Activated T-cell treated with anti-CD3 and anti-CD28 coated beads, Interleukin-2, amount 50 U/mL, for 72 hours (primary cell): ENCODE data around the gene APOD. TPM values are rescaled to one million over a fixed set of nuclear protein-coding genes. Genes with fewer than 3 reads are reported as not detected.
"Not testable (repeated sequence)": the region's sequence is repeated elsewhere in the genome, so short reads cannot be mapped to it uniquely, and the experiment has no call there.

ENCODE experiments used
- ATAC-seq, 2 donors: fragments of 150-1000 bp; cut with Tn5 transposase; replicated peaks in 1 of 2; 2 replicates each; pipeline ENCODE4 v1.10.0; 2021; ENCODE audit warnings: moderate library complexity in 2 of 2, mild to moderate bottlenecking in 1 of 2
- DNase-seq, 2 donors: peaks; one replicate each; pipeline ENCODE4 v3.0.0; 2021 to 2022; ENCODE audit warnings: mixed read lengths in 1 of 2
- H3K27ac Mint-ChIP-seq: one replicate; pipeline ENCODE4 v1.8.0; 2022; ENCODE audit warnings: mild to moderate bottlenecking, moderate library complexity, mixed read lengths
- H3K27me3 Mint-ChIP-seq: one replicate; pipeline ENCODE4 v1.8.0; 2022; ENCODE audit warnings: low read depth, mixed read lengths
- H3K36me3 Mint-ChIP-seq, 2 donors: one replicate each; pipeline ENCODE4 v1.8.0; 2022; ENCODE audit warnings: mixed read lengths in 2 of 2, mild to moderate bottlenecking in 1 of 2; ENCODE audit not compliant: insufficient read depth in 2 of 2
- H3K4me1 Mint-ChIP-seq: one replicate; pipeline ENCODE4 v1.8.0; 2022; ENCODE audit warnings: low read depth, mixed read lengths
- H3K4me3 Mint-ChIP-seq, 2 donors: one replicate each; pipeline ENCODE4 v1.8.0; 2022; ENCODE audit warnings: mild to moderate bottlenecking in 2 of 2, mixed read lengths in 2 of 2, moderate library complexity in 2 of 2
- H3K9me3 Mint-ChIP-seq, 2 donors: one replicate each; pipeline ENCODE4 v1.8.0; 2022; ENCODE audit warnings: mixed read lengths in 2 of 2
- total RNA-seq, 2 donors: library from RNA; stranded (reverse); gene quantifications; one replicate each; pipeline ENCODE4 v1.2.3, GENCODE V29; 2022

APOD gene
- total RNA-seq = 1 to 10 TPM; 2.4 to 4.3 TPM

GRCh38 chr3:195583831-195584542, at the start of gene APOD:
TSS of gene APOD (minus strand) at chr3:195583940. CDS start at chr3:195579461, 4,479 bp downstream.
- ATAC-seq (no peak), DNase-seq (no peak)
- Mint-ChIP-seq H3K27me3 (no peaks in the 10 kb centered on the region), H3K27ac (no peak within 1 kb of the TSS), H3K4me1 (peaks cover 23% of the 10 kb centered on the region), H3K9me3 (no peaks in the 10 kb centered on the region), H3K4me3 (no peak within 1 kb of the TSS), H3K36me3 (no peaks in the 10 kb centered on the region)

GRCh38 chr3:195633351-195633750, 49.6 kb upstream of the APOD start:
- not testable (repeated sequence) for ATAC-seq, DNase-seq

GRCh38 chr3:195632501-195633185, 48.9 kb upstream of the APOD start:
- Mint-ChIP-seq H3K27ac (peak overlapping the region; percentile 99), H3K4me1 (peaks cover 20% of the 10 kb centered on the region), H3K4me3 (peak overlapping the region; percentile 72 to 97)
- H3K36me3 Mint-ChIP-seq, ATAC-seq, DNase-seq, H3K9me3 Mint-ChIP-seq, H3K27me3 Mint-ChIP-seq: not testable (repeated sequence)

More at GRCh38 chr3:195633351-195633750, 49.6 kb upstream of the APOD start:
- peak overlapping the region; percentile 99 for H3K27ac Mint-ChIP-seq
- not testable (repeated sequence) for H3K9me3 Mint-ChIP-seq, H3K27me3 Mint-ChIP-seq, H3K36me3 Mint-ChIP-seq
- peak overlapping the region; percentile 57 to 97 for H3K4me3 Mint-ChIP-seq
- H3K4me1 Mint-ChIP-seq = peaks cover 21% of the 10 kb centered on the region

- not testable (repeated sequence) for H3K36me3 Mint-ChIP-seq, H3K27ac Mint-ChIP-seq, H3K9me3 Mint-ChIP-seq, H3K27me3 Mint-ChIP-seq, ATAC-seq, DNase-seq
- H3K4me3 Mint-ChIP-seq = peak overlapping the region in 1 of 2 donors; percentile 72
- H3K4me1 Mint-ChIP-seq = peaks cover 20% of the 10 kb centered on the region
Measured at GRCh38 chr3:195632046-195632445, 48.3 kb upstream of the APOD start.

GRCh38 chr3:195630938-195631495, 47.3 kb upstream of the APOD start:
- H3K4me3 Mint-ChIP-seq, H3K9me3 Mint-ChIP-seq, ATAC-seq, H3K27ac Mint-ChIP-seq, H3K27me3 Mint-ChIP-seq, DNase-seq, H3K36me3 Mint-ChIP-seq: not testable (repeated sequence)
- H3K4me1 Mint-ChIP-seq = peaks cover 20% of the 10 kb centered on the region

- peaks cover 20% of the 10 kb centered on the region for H3K4me1 Mint-ChIP-seq
- not testable (repeated sequence) for H3K27ac Mint-ChIP-seq
Measured at GRCh38 chr3:195630086-195630917, 46.6 kb upstream of the APOD start.

GRCh38 chr3:195629682-195630081, 45.9 kb upstream of the APOD start:
- DNase-seq, H3K9me3 Mint-ChIP-seq, H3K36me3 Mint-ChIP-seq, H3K27me3 Mint-ChIP-seq, H3K4me3 Mint-ChIP-seq, ATAC-seq, H3K27ac Mint-ChIP-seq: not testable (repeated sequence)
- H3K4me1 Mint-ChIP-seq = peaks cover 20% of the 10 kb centered on the region

More at GRCh38 chr3:195630086-195630917, 46.6 kb upstream of the APOD start:
- H3K36me3 Mint-ChIP-seq, H3K27me3 Mint-ChIP-seq, DNase-seq, H3K9me3 Mint-ChIP-seq, H3K4me3 Mint-ChIP-seq: not testable (repeated sequence)
- ATAC-seq = peak in 1 of 2 donors; percentile 19

- not testable (repeated sequence) for H3K36me3 Mint-ChIP-seq, H3K4me3 Mint-ChIP-seq, DNase-seq, H3K27ac Mint-ChIP-seq, H3K27me3 Mint-ChIP-seq, H3K9me3 Mint-ChIP-seq, ATAC-seq
- peaks cover 20% of the 10 kb centered on the region for H3K4me1 Mint-ChIP-seq
Measured at GRCh38 chr3:195628386-195628920, 44.7 kb upstream of the APOD start.

- not testable (repeated sequence) for H3K27ac Mint-ChIP-seq, DNase-seq, ATAC-seq, H3K9me3 Mint-ChIP-seq, H3K27me3 Mint-ChIP-seq, H3K36me3 Mint-ChIP-seq
- Mint-ChIP-seq H3K4me3 (peak overlapping the region; percentile 41 to 79), H3K4me1 (peaks cover 16% of the 10 kb centered on the region)
Measured at GRCh38 chr3:195627515-195628385, 44.0 kb upstream of the APOD start.

GRCh38 chr3:195624603-195625560, 41.1 kb upstream of the APOD start:
- H3K36me3 Mint-ChIP-seq, H3K27ac Mint-ChIP-seq, DNase-seq, H3K27me3 Mint-ChIP-seq, H3K9me3 Mint-ChIP-seq: not testable (repeated sequence)
- Mint-ChIP-seq H3K4me3 (peak overlapping the region; percentile 63 to 64), H3K4me1 (peaks cover 13% of the 10 kb centered on the region)
- ATAC-seq = peak; percentile 89 to 90

- not testable (repeated sequence) for H3K36me3 Mint-ChIP-seq, H3K9me3 Mint-ChIP-seq, H3K4me3 Mint-ChIP-seq, H3K27ac Mint-ChIP-seq, DNase-seq
- Mint-ChIP-seq H3K4me1 (peaks cover 16% of the 10 kb centered on the region), H3K27me3 (peaks cover 13% of the 10 kb centered on the region)
- peak; percentile 1 to 8 for ATAC-seq
Measured at GRCh38 chr3:195624171-195624570, 40.4 kb upstream of the APOD start.
